T-helper 22 cell (primary cell): Measurements from ENCODE around the gene KRTAP9-2.
"Not testable (repeated sequence)": the region's sequence is repeated elsewhere in the genome, so short reads cannot be mapped to it uniquely, and the experiment has no call there.

Source experiments
- DNase-seq: peaks from one replicate; pipeline ENCODE4 v3.0.0-alpha.2; 2020; ENCODE audit warnings: low read depth

Gene KRTAP9-2, protein sequence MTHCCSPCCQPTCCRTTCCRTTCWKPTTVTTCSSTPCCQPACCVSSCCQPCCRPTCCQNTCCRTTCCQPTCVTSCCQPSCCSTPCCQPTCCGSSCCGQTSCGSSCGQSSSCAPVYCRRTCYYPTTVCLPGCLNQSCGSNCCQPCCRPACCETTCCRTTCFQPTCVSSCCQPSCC

DNA sequence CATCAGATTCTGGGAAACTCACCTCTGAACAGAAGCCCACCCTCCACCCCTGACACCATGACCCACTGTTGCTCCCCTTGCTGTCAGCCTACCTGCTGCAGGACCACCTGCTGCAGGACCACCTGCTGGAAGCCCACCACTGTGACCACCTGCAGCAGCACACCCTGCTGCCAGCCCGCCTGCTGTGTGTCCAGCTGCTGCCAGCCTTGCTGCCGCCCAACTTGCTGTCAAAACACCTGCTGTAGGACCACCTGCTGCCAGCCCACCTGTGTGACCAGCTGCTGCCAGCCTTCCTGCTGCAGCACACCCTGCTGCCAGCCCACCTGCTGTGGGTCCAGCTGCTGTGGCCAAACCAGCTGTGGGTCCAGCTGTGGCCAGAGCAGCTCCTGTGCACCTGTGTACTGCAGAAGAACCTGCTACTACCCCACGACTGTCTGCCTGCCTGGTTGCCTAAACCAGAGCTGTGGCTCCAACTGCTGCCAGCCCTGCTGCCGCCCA is at the start of gene KRTAP9-2:
TSS of gene KRTAP9-2 (plus strand) at position 51 of the 498 bp plus-strand sequence. CDS start at position 58, 7 bp downstream.
- DNase-seq, result not testable (repeated sequence)

DNA sequence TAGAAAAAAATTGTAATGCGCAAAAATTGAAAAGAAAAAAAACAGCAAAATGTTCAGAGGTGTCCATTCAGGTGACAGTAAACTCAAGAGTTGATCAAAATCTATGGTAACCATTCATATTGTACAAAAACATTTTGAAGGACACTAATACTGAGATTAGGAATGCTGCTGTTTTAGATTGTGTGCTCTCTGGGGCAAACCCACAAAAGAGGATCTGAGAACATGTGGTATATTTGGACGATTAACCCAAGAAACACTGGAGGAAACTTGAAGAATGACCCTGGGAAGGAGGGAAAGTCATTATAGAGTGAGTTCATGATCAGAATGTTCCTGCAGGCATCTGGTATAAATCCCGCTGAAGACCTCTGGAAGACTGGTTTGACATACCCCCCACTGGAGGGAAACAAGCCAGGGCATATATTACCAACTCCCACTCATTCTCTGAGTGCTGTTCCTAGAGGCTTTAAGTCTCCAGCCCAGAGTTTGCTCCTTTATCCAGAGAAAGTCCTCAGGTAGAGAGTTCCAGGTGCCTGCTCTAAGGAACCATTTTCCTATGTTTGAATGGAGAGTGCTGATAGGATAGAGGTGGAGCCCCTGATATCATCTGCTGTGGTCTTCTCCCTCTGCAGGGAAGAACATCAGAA is 49.6 kb upstream of the KRTAP9-2 start:
- no peak for DNase-seq

DNA sequence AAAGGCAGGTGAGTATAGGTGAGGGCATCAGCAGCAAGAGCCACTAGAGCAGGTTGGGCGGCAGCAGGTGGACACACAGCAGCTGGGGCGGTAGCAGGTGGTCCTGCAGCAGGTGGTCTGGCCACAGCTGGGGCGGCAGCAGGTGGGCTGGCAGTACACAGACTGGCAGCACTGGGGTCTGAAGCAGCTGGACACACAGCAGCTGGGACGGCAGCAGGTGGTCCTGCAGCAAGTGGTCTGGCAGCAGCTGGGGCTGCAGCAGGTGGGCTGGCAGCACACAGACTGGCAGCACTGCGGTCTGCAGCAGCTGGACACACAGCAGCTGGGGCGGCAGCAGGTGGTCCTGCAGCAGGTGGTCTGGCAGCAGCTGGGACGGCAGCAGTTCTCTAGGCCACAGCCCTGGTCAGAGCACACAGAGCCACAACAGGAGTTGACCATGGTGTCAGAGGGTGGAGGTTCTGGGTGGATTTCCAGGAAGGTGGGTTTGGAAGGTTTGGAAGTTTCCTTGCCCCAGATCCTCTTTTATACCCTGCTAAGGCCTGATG is 48.6 kb upstream of the KRTAP9-2 start, which contains the start of gene KRTAP4-2:
TSS of gene KRTAP4-2 (minus strand) at position 495 of the 545 bp plus-strand sequence. CDS start at position 438, 57 bp downstream.
- no peak for DNase-seq

DNA sequence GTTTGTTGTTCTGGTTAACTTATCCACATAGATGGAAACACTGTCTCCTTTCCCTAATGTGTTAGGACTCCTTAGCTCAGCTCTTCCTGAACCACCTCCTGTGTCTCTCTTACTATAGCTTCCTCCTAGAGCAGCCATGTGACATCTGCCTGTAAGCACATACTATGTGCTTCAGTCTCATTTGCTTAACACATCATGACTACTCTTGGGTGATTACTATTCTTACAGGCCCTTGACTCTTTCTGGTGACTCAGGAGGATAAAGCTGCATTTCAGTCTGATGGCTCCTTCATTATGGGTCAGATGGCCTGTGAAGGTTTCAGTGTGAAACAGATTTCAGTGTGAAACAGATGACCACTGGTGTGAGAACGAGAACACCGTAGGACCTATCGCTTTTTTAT is 48.1 kb upstream of the KRTAP9-2 start:
- DNase-seq, result no peak

DNA sequence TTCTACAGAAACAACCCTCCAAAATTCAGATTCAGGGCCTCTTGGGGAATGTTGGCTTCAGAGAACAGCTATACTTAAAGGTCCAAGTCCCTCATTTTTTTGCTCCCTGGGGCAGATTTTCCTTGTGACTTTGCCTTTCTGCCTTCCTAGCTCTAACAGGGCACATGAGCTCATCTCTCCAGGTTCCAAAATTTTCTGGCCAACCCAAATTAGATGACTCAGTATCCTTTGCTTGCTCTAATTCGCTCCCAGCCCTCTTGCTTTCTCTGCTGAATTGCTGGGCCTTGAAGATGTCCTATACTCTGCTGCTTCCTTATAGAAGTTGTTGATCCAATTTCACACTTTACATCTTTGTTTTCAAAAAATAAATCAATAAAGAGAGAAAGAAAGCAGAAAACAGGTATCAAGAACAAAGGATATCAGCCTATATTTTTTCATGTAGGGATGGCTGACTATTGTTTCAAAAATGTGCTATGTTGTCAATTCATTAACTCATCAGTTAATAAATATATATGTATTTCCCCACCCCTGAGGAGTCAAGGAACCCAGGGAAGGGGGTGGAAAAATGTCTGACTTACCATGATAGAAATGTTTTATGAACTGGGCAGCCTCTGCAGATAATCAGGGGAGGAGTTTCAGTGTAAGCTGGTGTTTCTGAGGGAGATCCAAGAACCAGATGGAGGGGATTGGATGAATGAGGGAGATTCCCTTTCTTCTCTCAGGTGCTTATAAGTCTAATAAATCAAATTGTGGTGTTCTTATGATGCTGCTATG is 47.4 kb upstream of the KRTAP9-2 start:
- DNase-seq, result no peak

DNA sequence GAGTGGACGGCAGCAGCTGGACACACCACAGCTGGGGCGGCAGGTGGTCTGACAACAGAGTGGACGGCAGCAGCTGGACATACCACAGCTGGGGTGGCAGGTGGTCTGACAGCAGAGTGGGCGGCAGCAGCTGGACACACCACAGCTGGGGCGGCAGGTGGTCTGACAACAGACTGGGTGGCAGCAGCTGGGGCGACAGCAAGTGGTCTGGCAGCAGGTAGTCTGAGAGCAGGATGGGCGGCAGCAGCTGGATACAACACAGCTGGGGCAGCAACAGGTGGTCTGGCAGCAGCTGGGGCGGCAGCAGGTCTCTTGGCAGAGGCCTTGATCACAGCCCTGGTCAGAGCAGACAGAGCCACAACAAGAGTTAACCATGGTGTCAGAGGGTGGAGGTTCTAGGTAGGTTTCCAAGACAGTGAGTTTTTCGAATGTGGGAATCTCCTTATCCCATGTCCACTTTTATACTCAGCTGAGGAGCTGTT is 41.9 kb upstream of the KRTAP9-2 start, which contains the start of gene KRTAP4-1:
TSS of gene KRTAP4-1 (minus strand) at position 432 of the 482 bp plus-strand sequence. CDS start at position 375, 57 bp downstream.
- DNase-seq, result no peak

DNA sequence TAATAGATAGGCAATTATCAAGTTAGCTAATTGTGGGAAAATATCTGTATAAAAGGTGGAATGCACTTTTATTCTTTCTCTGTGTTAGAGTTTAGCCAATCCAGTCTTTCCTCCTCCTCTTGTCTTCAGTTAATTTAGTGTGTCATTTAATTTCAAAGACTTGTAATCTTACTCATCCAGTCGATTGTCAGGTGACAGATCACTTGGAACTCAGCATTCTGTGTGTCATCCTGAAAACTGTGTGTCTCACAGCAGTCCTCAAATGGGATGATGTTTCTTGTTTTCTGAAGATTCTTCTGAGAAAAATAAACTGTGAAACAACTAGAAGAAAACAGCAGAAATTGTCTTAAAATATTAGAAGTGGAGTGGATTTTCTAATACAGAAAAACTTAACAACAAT is 41.4 kb upstream of the KRTAP9-2 start:
- DNase-seq, result no peak

DNA sequence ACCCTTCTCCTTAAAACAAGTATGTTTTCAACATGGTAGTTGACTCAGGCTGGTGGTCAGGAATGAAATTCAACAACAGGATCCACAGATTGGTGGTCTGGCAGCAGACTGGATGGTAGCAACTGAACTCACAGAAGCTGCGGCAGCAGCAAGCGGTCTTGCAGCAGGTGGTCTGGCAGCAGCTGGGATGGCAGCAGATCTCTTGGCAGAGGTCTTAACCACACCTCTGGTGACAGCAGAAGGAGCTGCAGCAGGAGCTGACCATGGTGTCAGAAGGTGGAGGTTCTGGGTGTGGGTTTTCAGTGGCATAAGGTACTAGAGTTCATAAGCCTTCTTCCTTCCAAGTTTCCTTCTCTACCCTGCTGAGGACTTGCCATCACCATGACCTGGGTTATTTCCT is 39.6 kb upstream of the KRTAP9-2 start:
- DNase-seq, result no peak

DNA sequence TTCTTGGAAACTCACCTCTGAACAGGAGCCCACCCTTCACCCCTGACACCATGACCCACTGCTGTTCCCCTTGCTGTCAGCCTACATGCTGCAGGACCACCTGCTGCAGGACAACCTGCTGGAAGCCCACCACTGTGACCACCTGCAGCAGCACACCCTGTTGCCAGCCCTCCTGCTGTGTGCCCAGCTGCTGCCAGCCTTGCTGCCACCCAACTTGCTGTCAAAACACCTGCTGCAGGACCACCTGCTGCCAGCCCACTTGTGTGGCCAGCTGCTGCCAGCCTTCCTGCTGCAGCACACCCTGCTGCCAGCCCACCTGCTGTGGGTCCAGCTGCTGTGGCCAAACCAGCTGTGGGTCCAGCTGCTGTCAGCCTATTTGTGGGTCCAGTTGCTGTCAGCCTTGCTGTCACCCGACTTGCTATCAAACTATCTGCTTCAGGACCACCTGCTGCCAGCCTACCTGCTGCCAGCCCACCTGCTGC is 36.6 kb upstream of the KRTAP9-2 start, which contains the start of gene KRTAP9-1:
TSS of gene KRTAP9-1 (plus strand) at position 51 of the 482 bp plus-strand sequence. CDS start at position 51, 0 bp downstream.
- not testable (repeated sequence) for DNase-seq

DNA sequence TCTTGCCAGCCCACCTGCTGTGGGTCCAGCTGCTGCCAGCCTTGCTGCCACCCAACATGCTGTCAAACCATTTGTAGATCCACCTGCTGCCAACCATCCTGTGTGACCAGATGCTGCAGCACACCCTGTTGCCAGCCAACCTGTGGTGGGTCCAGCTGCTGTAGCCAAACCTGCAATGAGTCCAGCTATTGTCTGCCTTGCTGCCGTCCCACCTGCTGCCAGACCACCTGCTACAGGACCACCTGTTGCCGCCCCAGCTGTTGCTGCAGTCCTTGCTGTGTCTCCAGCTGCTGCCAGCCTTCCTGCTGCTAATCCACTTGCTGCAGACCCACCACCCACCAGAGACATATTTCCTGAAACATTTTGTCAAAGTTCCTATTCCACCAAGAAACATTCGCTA is 36.1 kb upstream of the KRTAP9-2 start:
- no peak for DNase-seq

DNA sequence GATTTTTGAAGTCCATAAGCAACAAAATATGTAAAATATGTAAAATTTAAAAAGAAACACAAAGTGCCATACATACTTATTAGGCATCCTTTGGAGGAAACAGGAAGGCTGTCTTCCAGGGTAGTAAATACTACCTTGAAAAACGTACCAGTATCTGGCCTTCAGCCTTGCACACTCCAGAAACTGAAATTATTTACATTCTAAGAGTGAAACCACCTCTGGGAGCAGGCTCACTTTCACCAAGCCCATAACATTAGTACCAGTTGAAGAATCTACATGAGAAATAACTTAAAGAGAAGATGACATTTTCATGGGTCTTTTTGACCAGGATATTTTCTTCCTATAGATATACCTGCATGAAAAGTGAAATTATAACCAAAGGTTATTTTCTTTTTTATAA is 30.4 kb upstream of the KRTAP9-2 start:
- no peak for DNase-seq

DNA sequence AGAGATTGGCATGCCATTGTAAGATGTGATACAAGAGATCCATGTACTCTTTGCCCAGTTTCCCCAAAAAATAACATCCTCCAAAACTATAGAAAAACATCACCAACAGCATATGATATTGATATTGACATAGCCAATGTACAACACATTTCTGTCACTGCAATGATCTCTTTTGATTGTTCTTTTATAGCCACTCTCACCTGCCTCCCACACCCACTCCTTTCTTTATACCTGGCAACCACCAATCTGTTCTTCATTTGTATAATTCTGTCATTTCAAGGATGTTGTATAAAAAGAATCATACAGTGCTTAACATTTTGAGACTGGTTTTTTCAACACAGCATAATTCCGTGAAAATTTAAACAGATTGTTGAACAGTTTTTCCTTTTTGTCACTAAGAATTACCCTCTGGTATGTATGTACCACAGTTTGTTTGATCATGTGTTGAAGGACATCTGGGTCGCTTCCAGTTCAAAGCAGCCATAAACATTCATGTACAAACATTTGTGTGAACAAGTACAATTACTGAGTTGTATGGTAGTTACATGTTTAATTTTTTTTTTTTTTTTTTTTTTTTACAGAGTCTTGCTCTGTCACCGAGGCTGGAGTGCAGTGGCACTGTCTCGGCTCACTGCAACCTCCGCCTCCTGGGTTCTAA is 26.9 kb upstream of the KRTAP9-2 start:
- no peak for DNase-seq

DNA sequence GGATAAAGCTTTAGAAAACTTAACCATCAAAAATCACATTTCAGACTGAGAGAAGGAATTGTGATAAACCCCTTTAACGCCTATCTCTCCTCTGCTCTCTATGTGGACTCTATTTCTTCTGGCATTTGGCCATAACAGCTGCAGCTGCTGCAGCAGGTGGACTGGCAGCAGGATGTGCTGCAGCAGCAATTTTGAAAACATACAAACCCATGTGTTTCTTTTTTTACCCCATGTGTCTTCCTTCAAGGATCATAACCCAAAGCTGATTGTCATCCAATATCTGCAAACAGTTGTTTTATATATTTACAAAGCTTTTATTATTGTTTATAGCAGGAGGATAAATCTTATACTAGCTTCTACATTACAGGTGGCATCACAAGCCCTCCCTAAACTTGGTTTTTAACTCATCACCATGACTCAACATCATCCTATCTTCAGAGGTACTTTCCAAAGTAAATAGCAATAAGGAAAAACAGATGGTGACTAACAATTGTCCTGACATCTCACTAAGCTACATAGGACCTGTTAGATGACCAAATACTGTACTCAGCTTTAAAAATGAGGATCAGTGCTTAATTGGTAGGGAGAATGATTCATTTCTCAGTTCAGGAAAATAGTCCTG is 14.5 kb upstream of the KRTAP9-2 start:
- no peak for DNase-seq

DNA sequence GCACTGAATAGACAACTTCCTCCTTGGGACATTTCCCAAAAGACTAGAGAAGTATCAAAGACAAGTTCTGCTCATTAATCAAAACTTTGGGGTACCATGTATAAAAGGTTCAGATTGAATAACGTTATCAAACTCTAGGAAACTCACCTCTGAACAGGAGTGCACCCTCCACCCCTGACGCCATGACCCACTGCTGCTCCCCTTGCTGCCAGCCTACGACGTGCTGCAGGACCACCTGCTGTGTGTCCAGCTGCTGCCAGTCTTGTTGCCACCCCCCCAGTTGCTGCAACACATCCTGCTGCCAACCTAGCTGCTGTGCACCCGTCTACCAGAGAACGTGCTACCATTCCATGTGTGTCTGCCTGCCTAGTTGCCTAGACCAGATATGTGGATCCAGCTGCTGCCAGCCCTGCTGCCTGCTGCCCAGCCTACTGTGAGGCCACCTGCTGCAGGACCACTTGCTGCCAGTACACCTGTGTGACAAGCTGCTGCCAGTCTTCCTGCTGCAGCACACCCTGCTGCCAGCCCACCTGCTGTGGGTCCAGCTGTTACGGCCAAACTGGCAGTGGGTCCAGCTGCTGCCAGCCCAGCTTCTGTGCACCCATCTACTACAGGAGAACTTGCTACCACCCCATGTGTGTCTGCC is 13.8 kb upstream of the KRTAP9-2 start:
- DNase-seq, result no peak

DNA sequence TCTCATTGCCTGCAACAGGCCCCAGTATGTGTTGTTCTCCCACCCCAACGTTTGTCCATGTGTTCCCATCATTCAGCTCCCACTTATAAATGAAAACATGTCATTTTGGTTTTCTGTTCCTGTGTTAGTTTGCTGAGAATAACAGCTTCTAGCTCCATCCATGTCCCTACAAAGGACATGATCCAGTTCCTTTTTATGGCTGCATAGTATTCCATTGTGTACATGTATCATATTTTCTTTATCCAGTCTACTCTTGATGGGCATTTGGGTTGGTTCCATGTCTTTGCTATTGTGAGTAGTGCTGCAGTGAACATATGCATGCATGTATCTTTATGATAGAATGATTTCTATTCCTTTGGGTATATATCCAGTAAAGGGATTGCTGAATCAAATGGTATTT is 10.8 kb upstream of the KRTAP9-2 start:
- no peak for DNase-seq

DNA sequence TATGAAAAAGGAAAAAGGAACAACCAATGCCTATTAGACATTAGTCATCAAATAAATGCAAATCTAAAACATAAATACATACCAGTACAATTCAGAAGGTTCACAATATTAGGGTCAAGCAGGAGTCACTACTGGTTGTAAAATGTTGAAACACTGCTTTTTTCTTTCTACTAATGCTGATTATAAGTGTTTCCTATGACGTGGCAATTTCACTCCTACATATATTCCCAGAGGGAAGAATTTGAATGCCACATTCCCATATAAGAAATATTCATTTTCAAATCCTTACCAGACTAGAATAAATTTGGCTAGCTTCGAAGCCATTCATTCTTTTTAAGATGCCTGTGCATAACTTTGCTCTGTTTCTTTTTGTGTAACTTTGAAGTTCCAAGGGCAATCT is 2.6 kb upstream of the KRTAP9-2 start:
- no peak for DNase-seq

DNA sequence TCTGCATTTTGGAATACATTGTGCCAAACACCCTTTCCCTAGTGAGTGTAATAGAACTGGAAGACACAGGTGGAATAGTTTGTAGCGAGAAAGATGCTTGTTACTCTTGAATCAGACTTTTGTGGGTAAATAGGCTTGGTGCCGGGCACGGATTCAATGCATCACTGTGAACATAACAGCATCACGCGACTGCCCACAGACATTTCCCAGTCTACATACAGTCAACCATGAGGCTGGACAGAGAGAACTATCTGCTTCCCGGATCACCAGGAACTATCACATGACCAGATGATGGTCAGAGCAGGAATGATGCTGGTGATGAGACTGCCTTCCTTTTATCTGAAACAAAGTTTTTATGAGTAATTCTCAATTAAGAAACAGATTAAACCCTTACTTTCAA is 397 bp upstream of the KRTAP9-2 start:
- DNase-seq, result no peak

DNA sequence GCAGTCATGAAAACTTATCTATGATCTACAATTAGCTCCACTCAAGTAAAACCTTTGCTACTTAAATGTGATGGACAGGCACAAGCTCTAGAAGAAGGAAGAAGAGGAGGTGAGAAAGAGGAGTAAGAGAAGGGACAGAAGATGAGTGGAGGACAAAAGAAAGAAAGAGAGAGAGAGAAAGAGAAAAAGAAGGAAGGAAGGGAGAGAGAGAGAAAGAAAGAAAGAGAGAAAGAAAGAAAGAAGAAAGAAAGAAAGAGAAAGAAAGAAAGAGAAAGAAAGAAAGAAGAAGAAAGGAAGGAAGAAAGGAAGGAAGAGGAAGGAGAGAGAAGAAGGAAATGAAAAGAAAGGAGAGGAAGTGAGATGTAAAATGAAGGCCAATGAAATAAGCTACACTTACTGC is 3.6 kb downstream of the KRTAP9-2 start:
- DNase-seq, result no peak

DNA sequence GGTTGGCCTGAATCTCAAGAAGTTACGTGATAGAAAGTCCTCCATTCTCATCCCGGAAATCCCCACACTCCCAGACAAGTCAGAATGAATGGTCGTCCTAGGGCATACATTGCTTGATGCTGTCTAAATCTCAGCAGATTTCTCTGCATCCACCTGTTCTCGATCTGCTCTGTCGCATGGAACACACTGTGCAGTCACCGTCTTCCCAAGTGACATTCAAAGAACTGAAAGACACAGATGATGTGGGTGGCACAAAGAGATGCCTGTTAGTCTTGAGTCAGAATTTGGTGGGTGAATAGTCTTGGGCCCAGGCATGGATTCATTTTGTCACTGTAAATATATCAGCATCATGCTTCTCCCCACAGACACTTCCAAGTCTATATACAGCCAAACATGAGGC is 5.3 kb downstream of the KRTAP9-2 start:
- no peak for DNase-seq

DNA sequence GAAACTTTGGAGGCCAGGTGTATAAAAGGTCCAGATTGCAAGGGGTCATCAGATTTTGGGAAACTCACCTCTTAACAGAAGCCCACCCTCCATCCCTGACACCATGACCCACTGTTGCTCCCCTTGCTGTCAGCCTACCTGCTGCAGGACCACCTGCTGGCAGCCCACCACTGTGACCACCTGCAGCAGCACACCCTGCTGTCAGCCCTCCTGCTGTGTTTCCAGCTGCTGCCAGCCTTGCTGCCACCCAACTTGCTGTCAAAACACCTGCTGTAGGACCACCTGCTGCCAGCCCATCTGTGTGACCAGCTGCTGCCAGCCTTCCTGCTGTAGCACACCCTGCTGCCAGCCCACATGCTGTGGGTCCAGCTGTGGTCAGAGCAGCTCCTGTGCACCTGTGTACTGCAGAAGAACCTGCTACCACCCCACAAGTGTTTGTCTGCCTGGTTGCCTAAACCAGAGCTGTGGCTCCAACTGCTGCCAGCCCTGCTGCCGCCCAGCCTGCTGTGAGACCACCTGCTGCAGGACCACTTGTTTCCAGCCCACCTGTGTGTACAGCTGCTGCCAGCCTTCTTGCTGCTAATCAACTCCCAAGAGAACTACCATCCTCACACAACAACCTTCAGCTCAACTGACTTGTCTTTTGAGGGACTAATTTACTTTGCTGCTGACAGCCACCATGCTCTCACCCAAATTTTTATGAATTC is 6.1 kb downstream of the KRTAP9-2 start, which contains the start of gene KRTAP9-3:
TSS of gene KRTAP9-3 (plus strand) at position 51 of the 707 bp plus-strand sequence. CDS start at position 104, 53 bp downstream.
- not testable (repeated sequence) for DNase-seq
